OCI-LY1 (cell line): ENCODE data around the gene ACAA1.

ENCODE experiments used
- H2AFZ ChIP-seq: fragments of 200-600 bp; sonication (generic), shearing (Covaris generic); 2 replicates; pipeline ENCODE4 v1.6.0; 2014; ENCODE audit warnings: antibody characterized with exemption, mild to moderate bottlenecking, low read length
- H3F3A ChIP-seq: fragments of 200-600 bp; sonication (generic), shearing (Covaris generic); 2 replicates; pipeline ENCODE4 v1.6.0; 2014; ENCODE audit warnings: mild to moderate bottlenecking, antibody characterized with exemption, low read length, moderate library complexity; ENCODE audit not compliant: insufficient read depth
- H3K27ac ChIP-seq: fragments of 200-600 bp; sonication (generic); 2 replicates; pipeline ENCODE4 v1.5.1; 2014; ENCODE audit warnings: low read length, mixed run types, mild to moderate bottlenecking, low read depth; ENCODE audit not compliant: poor library complexity, severe bottlenecking
- H3K27me3 ChIP-seq: fragments of 200-600 bp; sonication (generic); 2 replicates; pipeline ENCODE4 v1.6.0; 2014; ENCODE audit warnings: antibody characterized with exemption, mild to moderate bottlenecking, low read length, moderate library complexity; ENCODE audit not compliant: insufficient read depth
- H3K36me3 ChIP-seq: fragments of 200-600 bp; sonication (generic); 2 replicates; pipeline ENCODE4 v1.6.1; 2014; ENCODE audit warnings: mild to moderate bottlenecking, antibody characterized with exemption, low read length, moderate library complexity, mixed read lengths; ENCODE audit not compliant: insufficient read depth
- H3K4me1 ChIP-seq: fragments of 200-600 bp; sonication (generic); 2 replicates; pipeline ENCODE4 v1.5.1; 2014; ENCODE audit warnings: mild to moderate bottlenecking, low read length, moderate library complexity; ENCODE audit not compliant: insufficient read depth, severe bottlenecking
- H3K4me2 ChIP-seq: fragments of 200-600 bp; sonication (generic), shearing (Covaris generic); 2 replicates; pipeline ENCODE4 v1.6.1; 2014; ENCODE audit warnings: low read length
- H3K4me3 ChIP-seq: fragments of 200-600 bp; sonication (generic); 2 replicates; pipeline ENCODE4 v1.5.1; 2014; ENCODE audit warnings: low read length, low read depth, mild to moderate bottlenecking, mixed read lengths; ENCODE audit not compliant: poor library complexity, severe bottlenecking
- H3K79me2 ChIP-seq: fragments of 200-600 bp; shearing (Covaris generic); 2 replicates; pipeline ENCODE4 v1.6.1; 2016; ENCODE audit warnings: mixed run types, low read length, mixed read lengths; ENCODE audit not compliant: insufficient read depth
- H3K9ac ChIP-seq: fragments of 200-600 bp; sonication (generic), shearing (Covaris generic); 2 replicates; pipeline ENCODE4 v1.6.1; 2014; ENCODE audit warnings: mild to moderate bottlenecking, low read length, mixed read lengths
- H3K9me2 ChIP-seq: fragments of 200-600 bp; sonication (generic), shearing (Covaris generic); 2 replicates; pipeline ENCODE4 v1.6.1; 2014; ENCODE audit warnings: low read depth, mild to moderate bottlenecking, low read length, mixed read lengths
- H3K9me3 ChIP-seq: fragments of 200-600 bp; shearing (Covaris generic); 2 replicates; pipeline ENCODE4 v1.6.1; 2014; ENCODE audit warnings: low read length, mixed read lengths
- H4K20me1 ChIP-seq: fragments of 200-600 bp; sonication (generic), shearing (Covaris generic); 2 replicates; pipeline ENCODE4 v1.6.0; 2016; ENCODE audit warnings: mild to moderate bottlenecking, low read length; ENCODE audit not compliant: insufficient read depth
- CTCF ChIP-seq: fragments of 200-600 bp; sonication (generic), shearing (Covaris generic); IDR thresholded peaks from 2 replicates; pipeline ENCODE4 v1.5.1; 2017; ENCODE audit warnings: mild to moderate bottlenecking, antibody characterized with exemption, low read length, moderate library complexity, mixed read lengths
- EZH2 ChIP-seq: fragments of 200-600 bp; sonication (generic), shearing (Covaris generic); IDR thresholded peaks from 2 replicates; pipeline ENCODE4 v1.8.0; 2017; ENCODE audit warnings: borderline replicate concordance, mixed run types, mild to moderate bottlenecking, antibody characterized with exemption, low read length, moderate library complexity, mixed read lengths

Gene ACAA1

DNA sequence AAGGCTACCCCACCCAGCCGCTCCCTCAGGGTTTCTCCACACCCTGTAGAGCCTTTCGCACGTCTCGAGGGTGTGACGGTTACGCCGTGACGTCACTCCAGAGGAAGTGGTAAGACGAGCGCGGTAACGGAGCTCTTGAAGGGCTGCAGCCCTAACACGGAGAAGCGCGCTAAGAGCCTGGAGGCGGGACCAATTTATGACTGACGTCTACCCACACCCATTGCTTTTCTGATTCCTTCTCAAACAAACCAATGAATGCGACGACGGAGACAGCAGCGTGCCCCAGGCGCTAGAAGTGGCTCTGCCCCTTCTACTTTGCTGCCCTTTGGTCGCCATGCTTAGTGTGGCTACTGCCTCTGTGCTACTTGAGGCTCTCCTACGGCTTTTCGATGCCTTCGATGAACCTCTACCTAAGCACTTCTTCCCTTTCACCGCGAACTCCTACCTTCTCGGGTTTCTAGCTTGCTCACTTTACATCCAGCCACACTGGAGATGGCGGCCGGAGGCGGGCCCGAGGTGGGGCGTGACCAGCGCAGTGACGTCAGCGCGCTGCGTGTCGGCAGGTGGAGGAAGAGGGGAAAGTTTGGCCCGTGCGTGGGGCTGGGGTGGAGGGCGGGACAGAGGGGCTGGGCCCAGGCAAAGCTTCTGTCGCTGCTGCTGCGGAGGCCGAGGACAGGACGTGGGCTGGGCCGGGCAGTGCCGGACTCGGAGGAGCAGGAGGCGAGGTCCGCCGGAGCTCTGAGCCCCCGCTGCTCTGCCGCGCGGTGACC lies 28.2 kb upstream of the ACAA1 start, which contains the start of gene OXSR1:
OXSR1 (plus strand) TSS at position 586 of the 770 bp plus-strand sequence. CDS start 340 bp downstream, outside the sequence.
- no peaks in the 10 kb centered on the region for H3K9me2 ChIP-seq
- no peaks in the 10 kb centered on the region for H3F3A ChIP-seq
- peaks cover 43% of the 10 kb centered on the region for H3K79me2 ChIP-seq
- H3K4me1 ChIP-seq, result peaks cover 45% of the 10 kb centered on the region
- H3K27me3 ChIP-seq, result no peaks in the 10 kb centered on the region
- no peaks in the 10 kb centered on the region for H3K9me3 ChIP-seq
- peak within 1 kb of the TSS; percentile 90 for H3K4me3 ChIP-seq
- H4K20me1 ChIP-seq, result no peaks in the 10 kb centered on the region
- TF ChIP-seq CTCF, result no peak
- no peak for TF ChIP-seq EZH2
- no peak within 1 kb of the TSS for H2AFZ ChIP-seq
- H3K4me2 ChIP-seq, result peak within 1 kb of the TSS; percentile 79
- H3K9ac ChIP-seq, result peak within 1 kb of the TSS; percentile 95
- H3K27ac ChIP-seq, result peak within 1 kb of the TSS; percentile 87
- no peaks in the 10 kb centered on the region for H3K36me3 ChIP-seq

- peak overlapping the region; percentile 95 for H3K9ac ChIP-seq
- H3K79me2 ChIP-seq, result peaks cover 38% of the 10 kb centered on the region
- H3K4me1 ChIP-seq, result peaks cover 45% of the 10 kb centered on the region
- H3K27me3 ChIP-seq, result no peaks in the 10 kb centered on the region
- no peak overlapping the region for H2AFZ ChIP-seq
- peak overlapping the region; percentile 79 for H3K4me2 ChIP-seq
- H3K9me2 ChIP-seq, result no peaks in the 10 kb centered on the region
- no peaks in the 10 kb centered on the region for H3K9me3 ChIP-seq
- TF ChIP-seq EZH2 (no peak), CTCF (peak; percentile 16; the same call in 1 of the 2 replicates)
- peak overlapping the region; percentile 87 for H3K27ac ChIP-seq
- no peaks in the 10 kb centered on the region for H3K36me3 ChIP-seq
- H3K4me3 ChIP-seq, result peak overlapping the region; percentile 90
- no peaks in the 10 kb centered on the region for H4K20me1 ChIP-seq
- H3F3A ChIP-seq, result no peaks in the 10 kb centered on the region
These were observed 27.7 kb upstream of the ACAA1 start for GRCh38 chr3:38164643-38164951.

DNA sequence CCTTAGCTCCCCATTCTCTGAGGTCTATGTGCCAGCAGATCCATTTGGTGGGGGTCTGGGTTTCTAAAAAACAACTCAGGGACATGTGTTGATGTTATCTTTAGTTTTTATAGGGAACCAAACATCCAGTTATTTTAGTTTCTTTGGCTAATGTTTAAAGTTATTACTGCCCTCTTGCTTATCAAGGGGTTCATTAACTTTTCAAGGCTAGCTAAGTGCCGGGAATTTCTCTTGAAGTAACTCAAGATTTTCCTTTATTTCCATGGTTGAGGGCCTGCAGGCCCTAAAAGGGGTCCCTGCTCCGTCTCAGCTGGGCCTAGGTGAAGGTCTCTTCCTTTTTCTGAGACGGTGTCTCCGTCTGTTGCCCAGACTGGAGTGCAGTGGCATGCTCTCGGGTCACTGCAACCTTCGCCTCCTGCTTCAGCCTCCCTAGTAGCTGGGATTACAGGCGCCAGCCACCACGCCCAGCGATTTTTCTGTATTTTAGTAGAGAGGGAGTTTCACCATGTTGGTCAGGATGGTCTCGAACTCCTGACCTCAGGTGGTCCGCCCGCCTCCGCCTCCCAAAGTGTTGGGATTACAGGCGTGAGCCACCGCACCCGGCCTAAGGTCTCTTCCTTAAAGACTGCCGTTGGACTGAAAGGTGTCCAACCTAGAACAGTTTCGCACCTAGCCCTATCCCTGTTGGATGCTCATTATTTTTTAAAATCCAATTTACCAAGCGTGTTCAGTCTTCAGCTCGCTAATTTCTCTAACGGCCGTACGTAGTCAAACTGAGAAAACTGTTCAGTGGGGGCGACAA lies 27.1 kb upstream of the ACAA1 start:
- peaks cover 45% of the 10 kb centered on the region for H3K4me1 ChIP-seq
- H2AFZ ChIP-seq, result peak overlapping the region; percentile 7; the same call in 1 of the 2 replicates
- H3K9ac ChIP-seq, result peak overlapping the region; percentile 95
- peak overlapping the region; percentile 90 for H3K4me3 ChIP-seq
- H3K79me2 ChIP-seq, result peaks cover 33% of the 10 kb centered on the region
- H3K9me2 ChIP-seq, result no peaks in the 10 kb centered on the region
- H3K27ac ChIP-seq, result peak overlapping the region; percentile 87
- H3K9me3 ChIP-seq, result no peaks in the 10 kb centered on the region
- H3K4me2 ChIP-seq, result peak overlapping the region; percentile 79
- H3F3A ChIP-seq, result no peaks in the 10 kb centered on the region
- TF ChIP-seq EZH2 (no peak), CTCF (no peak)
- no peaks in the 10 kb centered on the region for H3K36me3 ChIP-seq
- no peaks in the 10 kb centered on the region for H3K27me3 ChIP-seq
- no peaks in the 10 kb centered on the region for H4K20me1 ChIP-seq
